Endothelial cell of umbilical vein (primary cell): ENCODE results near the gene ATP6V1F. TPM values are rescaled to one million over a fixed set of nuclear protein-coding genes. Genes with fewer than 3 reads are reported as not detected.
A peak's percentile ranks its signal among the peaks of the same experiment; 100 is the strongest.

Experiments used
- BruUV-seq: library from RNA; stranded (reverse); fragments of 400-500 nt; replicated peaks from 2 replicates; lab custom pipeline; 2021; lab: Mats Ljungman, UMichigan
- CTCF ChIA-PET: fragments of 300-600, 350-600 bp; sonication (Branson Sonifier 250); formaldehyde crosslinking; loops from one replicate; lab custom pipeline; 2021; ENCODE audit warnings: antibody characterized with exemption, inconsistent platforms; lab: Charles Lee
- POLR2A ChIA-PET: fragments of 300-600, 350-600 bp; sonication (Branson Sonifier 250); formaldehyde crosslinking; loops from one replicate; lab custom pipeline; 2021; ENCODE audit warnings: antibody characterized with exemption, inconsistent platforms; lab: Charles Lee
- DNase-seq: peaks from one replicate; pipeline ENCODE4 v3.0.0-alpha.2; 2011; ENCODE audit warnings: low read depth, low spot score
- FAIRE-seq: peaks from 2 replicates; lab custom pipeline; 2011; peaks lifted over from hg19 to GRCh38; lab: Jason Lieb, UNC
- H2AFZ ChIP-seq: 2 replicates; pipeline ENCODE4 v1.6.0; 2012; ENCODE audit warnings: low read depth, low read length, control low read depth, inconsistent platforms
- H3K27ac ChIP-seq: 2 replicates; pipeline ENCODE4 v1.5.1; 2011; ENCODE audit warnings: low read depth, mild to moderate bottlenecking, control low read depth, low read length, moderate library complexity; ENCODE audit not compliant: insufficient read depth
- H3K27me3 ChIP-seq, 2 experiments: 2 replicates each; pipeline versions ENCODE4 v1.6.0 to v1.6.1; 2011; ENCODE audit warnings: low read length in 2 of 2, mixed read lengths in 1 of 2; ENCODE audit not compliant: control insufficient read depth in 2 of 2, insufficient read depth in 2 of 2
- H3K36me3 ChIP-seq, 2 experiments: 2 replicates in 1 of 2; 3 replicates in 1 of 2; pipeline ENCODE4 v1.5.1; 2011; ENCODE audit warnings: low read length in 2 of 2, mild to moderate bottlenecking in 1 of 2, moderate library complexity in 1 of 2; ENCODE audit not compliant: control insufficient read depth in 2 of 2, insufficient read depth in 2 of 2; ENCODE audit errors: extremely low read depth in 1 of 2
- H3K4me1 ChIP-seq: 3 replicates; pipeline ENCODE4 v1.5.1; 2011; ENCODE audit warnings: mild to moderate bottlenecking, low read length; ENCODE audit not compliant: control insufficient read depth, insufficient read depth; ENCODE audit errors: extremely low read depth
- H3K4me2 ChIP-seq: 2 replicates; pipeline ENCODE4 v1.6.1; 2011; ENCODE audit warnings: low read length, control low read depth, mixed read lengths; ENCODE audit not compliant: insufficient read depth
- H3K4me3 ChIP-seq, 3 experiments: fragments of 200-600 bp in 1 of 3; sonication (generic), shearing (Covaris generic) in 1 of 3; replicated peaks in 1 of 3; 2 replicates each; pipeline ENCODE4 v1.5.1; 2011 to 2016; ENCODE audit warnings: control low read depth in 3 of 3, low read length in 3 of 3, mild to moderate bottlenecking in 2 of 3, inconsistent platforms in 1 of 3, low read depth in 1 of 3, moderate library complexity in 1 of 3; ENCODE audit not compliant: insufficient read depth in 1 of 3
- H3K79me2 ChIP-seq: 2 replicates; pipeline ENCODE4 v1.6.0; 2012; ENCODE audit warnings: low read length, inconsistent platforms; ENCODE audit not compliant: control insufficient read depth, insufficient read depth
- H3K9ac ChIP-seq: replicated peaks from 2 replicates; pipeline ENCODE3; 2011; ENCODE audit warnings: low read length, control low read depth; ENCODE audit not compliant: insufficient read depth; ENCODE audit errors: extremely low read depth
- H3K9me1 ChIP-seq: replicated peaks from 3 replicates; pipeline ENCODE4 v1.6.0; 2011; ENCODE audit warnings: mild to moderate bottlenecking, low read length; ENCODE audit not compliant: control insufficient read depth, insufficient read depth; ENCODE audit errors: extremely low read depth
- H3K9me3 ChIP-seq: replicated peaks from 2 replicates; pipeline ENCODE4 v1.5.1; 2012; ENCODE audit warnings: low read length, inconsistent platforms; ENCODE audit not compliant: control insufficient read depth, insufficient read depth
- H4K20me1 ChIP-seq: replicated peaks from 2 replicates; pipeline ENCODE3; 2011; ENCODE audit warnings: mild to moderate bottlenecking, low read length; ENCODE audit not compliant: control insufficient read depth, insufficient read depth; ENCODE audit errors: extremely low read depth
- EZH2 ChIP-seq: IDR thresholded peaks from 2 replicates; pipeline ENCODE4 v1.6.1; 2012; ENCODE audit warnings: borderline replicate concordance, low read depth, mild to moderate bottlenecking, moderate library complexity, low read length, inconsistent platforms; ENCODE audit not compliant: severe bottlenecking
- FOS ChIP-seq: IDR thresholded peaks from 2 replicates; pipeline ENCODE4 v1.6.1; 2011; ENCODE audit warnings: mild to moderate bottlenecking, low read length, moderate library complexity, borderline replicate concordance; ENCODE audit not compliant: insufficient read depth
- GATA2 ChIP-seq: IDR thresholded peaks from 2 replicates; pipeline ENCODE4 v1.7.0; 2011; ENCODE audit warnings: low read depth, mild to moderate bottlenecking, moderate library complexity, mixed read lengths, low read length; ENCODE audit not compliant: insufficient read length, insufficient read depth
- JUN ChIP-seq: IDR thresholded peaks from 2 replicates; pipeline ENCODE4 v1.6.1; 2011; ENCODE audit warnings: borderline replicate concordance, low read depth; ENCODE audit not compliant: insufficient read length, insufficient read depth
- MYC ChIP-seq: IDR thresholded peaks from one replicate; pipeline ENCODE4 v1.6.1; 2011; ENCODE audit warnings: mild to moderate bottlenecking, low read depth, low read length
- POLR2A ChIP-seq: IDR thresholded peaks from 2 replicates; pipeline ENCODE4 v1.6.1; 2012; ENCODE audit warnings: low read depth, mild to moderate bottlenecking, control low read depth, low read length
- POLR2AphosphoS5 ChIP-seq: IDR thresholded peaks from 2 replicates; pipeline ENCODE4 v1.6.1; 2012; ENCODE audit warnings: low read depth, mild to moderate bottlenecking, control low read depth, low read length, moderate library complexity; ENCODE audit not compliant: insufficient read depth
- dilution Hi-C: fragments of 300-500 bp; cut with MboI; formaldehyde crosslinking; loops from one replicate; pipeline ENCODE4 v1.15.0; 2019; ENCODE audit warnings: low sequenced_read_pairs; ENCODE audit not compliant: extremely low pct_ligation_motif_present
- intact Hi-C: fragments of 100-400 bp; cut with micrococcal nuclease; formaldehyde crosslinking; loops from one replicate; pipeline ENCODE4 v1.10.0; 2022
- polyA plus RNA-seq, 4 experiments: library from polyadenylated mRNA; depleted of rRNA in 3 of 4; stranded (reverse) in 3 of 4; unstranded in 1 of 4; fragments of >200 nt; gene quantifications; 2 replicates each; pipeline versions ENCODE4 v1.2.1 to v1.2.3, GENCODE V29; 2011 to 2012; ENCODE audit warnings: missing spikeins in 1 of 4
- total RNA-seq: library from RNA; stranded (reverse); gene quantifications from 2 replicates; pipeline ENCODE4 v1.2.3, GENCODE V29; 2021
- TF ChIP-seq, protein P1 (sequence below), 2 donors: IDR thresholded peaks; 1 replicate in 1 of 2; 2 replicates in 1 of 2; pipeline ENCODE4 v1.5.1; 2011; ENCODE audit warnings: low read length in 2 of 2, mild to moderate bottlenecking in 2 of 2, moderate library complexity in 2 of 2, control low read depth in 1 of 2, inconsistent platforms in 1 of 2, low read depth in 1 of 2; ENCODE audit not compliant: insufficient read depth in 1 of 2; ENCODE audit errors: extremely low read depth in 1 of 2
- TF ChIP-seq, protein P2 (sequence below): IDR thresholded peaks from 2 replicates; pipeline ENCODE4 v1.6.1; 2011; ENCODE audit not compliant: insufficient read depth, insufficient read length

The ATP6V1F gene
- total and polyA plus RNA-seq, 2 donors (not counting 3 experiments of a cell fraction or from before 2014, with no cell fraction given) = 156 to 360 TPM

DNA sequence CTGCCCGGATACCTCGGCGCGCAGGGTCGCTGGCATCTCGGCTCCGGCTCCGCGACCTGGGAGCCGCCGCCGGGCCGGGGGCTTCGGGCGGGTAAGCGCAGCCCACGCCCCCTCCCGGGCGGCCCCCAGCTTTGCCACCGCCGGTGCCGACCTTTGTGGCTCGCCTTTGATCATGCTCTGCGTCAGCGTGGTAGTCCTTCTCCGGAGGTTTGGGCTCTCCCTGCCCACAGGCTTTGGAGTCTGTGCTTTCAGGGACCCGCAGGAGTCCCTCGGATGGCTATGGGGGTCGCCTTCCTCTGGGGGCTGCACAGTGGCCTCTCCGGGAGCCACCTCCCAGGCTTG is 7.3 kb downstream of the ATP6V1F start:
- Histone ChIP-seq H4K20me1 (no peaks in the 10 kb centered on the region), H3K9ac (no peak overlapping the region), H3K36me3 (peaks cover 0 to 14% of the 10 kb centered on the region in 2 experiments), H3K4me2 (peak overlapping the region; percentile 67), H2AFZ (peak overlapping the region; percentile 28), H3K27me3 (peaks cover 2% of the 10 kb centered on the region in 2 experiments), H3K79me2 (no peaks in the 10 kb centered on the region), H3K4me3 (peak overlapping the region in 1 of 3 experiments; percentile 38), H3K27ac (no peak overlapping the region), H3K9me1 (no peaks in the 10 kb centered on the region), H3K4me1 (peaks cover 3% of the 10 kb centered on the region), H3K9me3 (no peaks in the 10 kb centered on the region)
- POLR2A ChIA-PET = no interaction called here
- TF ChIP-seq JUN = no peak
- TF ChIP-seq MYC = no peak
- TF ChIP-seq, protein P1, sequence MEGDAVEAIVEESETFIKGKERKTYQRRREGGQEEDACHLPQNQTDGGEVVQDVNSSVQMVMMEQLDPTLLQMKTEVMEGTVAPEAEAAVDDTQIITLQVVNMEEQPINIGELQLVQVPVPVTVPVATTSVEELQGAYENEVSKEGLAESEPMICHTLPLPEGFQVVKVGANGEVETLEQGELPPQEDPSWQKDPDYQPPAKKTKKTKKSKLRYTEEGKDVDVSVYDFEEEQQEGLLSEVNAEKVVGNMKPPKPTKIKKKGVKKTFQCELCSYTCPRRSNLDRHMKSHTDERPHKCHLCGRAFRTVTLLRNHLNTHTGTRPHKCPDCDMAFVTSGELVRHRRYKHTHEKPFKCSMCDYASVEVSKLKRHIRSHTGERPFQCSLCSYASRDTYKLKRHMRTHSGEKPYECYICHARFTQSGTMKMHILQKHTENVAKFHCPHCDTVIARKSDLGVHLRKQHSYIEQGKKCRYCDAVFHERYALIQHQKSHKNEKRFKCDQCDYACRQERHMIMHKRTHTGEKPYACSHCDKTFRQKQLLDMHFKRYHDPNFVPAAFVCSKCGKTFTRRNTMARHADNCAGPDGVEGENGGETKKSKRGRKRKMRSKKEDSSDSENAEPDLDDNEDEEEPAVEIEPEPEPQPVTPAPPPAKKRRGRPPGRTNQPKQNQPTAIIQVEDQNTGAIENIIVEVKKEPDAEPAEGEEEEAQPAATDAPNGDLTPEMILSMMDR (IDR thresholded peaks at IDR 0.05; ENCODE audit: extremely low read depth in 1 of 2, insufficient read depth in 1 of 2, low read depth in 1 of 2, low read length in 2 of 2) = no peak
- TF ChIP-seq POLR2A = no peak
- TF ChIP-seq EZH2 = no peak
- TF ChIP-seq FOS = no peak
- no peak for TF ChIP-seq GATA2
- TF ChIP-seq POLR2AphosphoS5 = no peak
- TF ChIP-seq, protein P2, sequence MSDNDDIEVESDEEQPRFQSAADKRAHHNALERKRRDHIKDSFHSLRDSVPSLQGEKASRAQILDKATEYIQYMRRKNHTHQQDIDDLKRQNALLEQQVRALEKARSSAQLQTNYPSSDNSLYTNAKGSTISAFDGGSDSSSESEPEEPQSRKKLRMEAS = no peak
- FAIRE-seq = no peak
- intact Hi-C loops = no loop called here
- dilution Hi-C loops = no loop called here
- no TSS peak for BruUV-seq
- CTCF ChIA-PET = no interaction called here
- DNase-seq = no peak
